T1000 (cell line): ENCODE results near the gene BMPR1A.
"Not testable (repeated sequence)": the region's sequence is repeated elsewhere in the genome, so short reads cannot be mapped to it uniquely, and the experiment has no call there.

Experiments used
- DNase-seq: peaks from one replicate; lab custom pipeline; 2025; ENCODE audit warnings: mixed read lengths; lab: John Stamatoyannopoulos, UW

BMPR1A gene

GRCh38 chr10:86968271-86968993 is 212.0 kb downstream of the BMPR1A start, which contains the start of gene ADIRF:
ADIRF (plus strand) TSS chr10:86968482; CDS start chr10:86968545, 63 bp downstream.
- peak; percentile 18 for DNase-seq

GRCh38 chr10:86968994-86969355 is 212.6 kb downstream of the BMPR1A start:
- DNase-seq = no peak

GRCh38 chr10:86969421-86970041 is 213.1 kb downstream of the BMPR1A start:
- DNase-seq = peak; percentile 54

- DNase-seq = peak; percentile 40
These were observed 214.0 kb downstream of the BMPR1A start for GRCh38 chr10:86970162-86970981.

GRCh38 chr10:86970982-86971231 is 214.5 kb downstream of the BMPR1A start:
- DNase-seq = no peak

GRCh38 chr10:86971232-86971991 is 215.0 kb downstream of the BMPR1A start:
- peak; percentile 94 for DNase-seq

GRCh38 chr10:86972613-86973380 is 216.4 kb downstream of the BMPR1A start:
- no peak for DNase-seq

GRCh38 chr10:86974484-86974883 is 218.1 kb downstream of the BMPR1A start:
- no peak for DNase-seq

GRCh38 chr10:86976362-86977056 is 220.1 kb downstream of the BMPR1A start:
- no peak for DNase-seq

GRCh38 chr10:86978457-86978856 is 222.0 kb downstream of the BMPR1A start:
- not testable (repeated sequence) for DNase-seq

GRCh38 chr10:86979296-86979818 is 222.9 kb downstream of the BMPR1A start:
- DNase-seq = no peak

- no peak for DNase-seq
These were observed 223.6 kb downstream of the BMPR1A start for GRCh38 chr10:86979977-86980448.

- not testable (repeated sequence) for DNase-seq
These were observed 224.6 kb downstream of the BMPR1A start for GRCh38 chr10:86981020-86981419.

GRCh38 chr10:86981716-86982115 is 225.3 kb downstream of the BMPR1A start:
- no peak for DNase-seq
